ENCODE data around the gene MYH6.

DNA sequence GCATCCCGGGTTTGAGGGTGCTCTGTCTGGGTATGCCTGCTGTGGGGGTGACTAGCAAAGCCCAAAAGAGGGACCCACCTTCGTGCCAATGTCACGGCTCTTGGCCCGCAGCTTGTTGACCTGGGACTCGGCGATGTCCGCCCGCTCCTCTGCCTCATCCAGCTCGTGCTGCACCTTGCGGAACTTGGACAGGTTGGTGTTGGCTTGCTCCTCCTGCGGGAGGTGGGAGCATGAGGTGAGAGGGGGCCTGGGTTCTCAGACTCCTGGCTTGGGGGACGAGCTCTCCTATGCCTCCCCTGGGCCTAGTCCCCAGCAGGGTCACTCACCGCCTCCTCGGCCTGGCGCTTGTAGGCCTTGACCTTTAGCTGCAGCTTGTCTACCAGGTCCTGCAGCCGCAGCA lies 5.6 kb upstream of the MYH6 start:
- TF ChIP-seq, protein P1, sequence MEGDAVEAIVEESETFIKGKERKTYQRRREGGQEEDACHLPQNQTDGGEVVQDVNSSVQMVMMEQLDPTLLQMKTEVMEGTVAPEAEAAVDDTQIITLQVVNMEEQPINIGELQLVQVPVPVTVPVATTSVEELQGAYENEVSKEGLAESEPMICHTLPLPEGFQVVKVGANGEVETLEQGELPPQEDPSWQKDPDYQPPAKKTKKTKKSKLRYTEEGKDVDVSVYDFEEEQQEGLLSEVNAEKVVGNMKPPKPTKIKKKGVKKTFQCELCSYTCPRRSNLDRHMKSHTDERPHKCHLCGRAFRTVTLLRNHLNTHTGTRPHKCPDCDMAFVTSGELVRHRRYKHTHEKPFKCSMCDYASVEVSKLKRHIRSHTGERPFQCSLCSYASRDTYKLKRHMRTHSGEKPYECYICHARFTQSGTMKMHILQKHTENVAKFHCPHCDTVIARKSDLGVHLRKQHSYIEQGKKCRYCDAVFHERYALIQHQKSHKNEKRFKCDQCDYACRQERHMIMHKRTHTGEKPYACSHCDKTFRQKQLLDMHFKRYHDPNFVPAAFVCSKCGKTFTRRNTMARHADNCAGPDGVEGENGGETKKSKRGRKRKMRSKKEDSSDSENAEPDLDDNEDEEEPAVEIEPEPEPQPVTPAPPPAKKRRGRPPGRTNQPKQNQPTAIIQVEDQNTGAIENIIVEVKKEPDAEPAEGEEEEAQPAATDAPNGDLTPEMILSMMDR (IDR thresholded peaks at IDR 0.05) = no peak
- TF ChIP-seq POLR2A (IDR thresholded peaks at IDR 0.05) = no peak

Measured in upper lobe of left lung (tissue), 4 donors.